Left renal cortex interstitium (tissue), 4 donors: ENCODE results near the gene SRBD1. TPM values are rescaled to one million over a fixed set of nuclear protein-coding genes. Genes with fewer than 3 reads are reported as not detected.

Experiments used
- DNase-seq, 4 donors: peaks; one replicate each; pipeline ENCODE4 v3.0.0-alpha.2; 2013; ENCODE audit warnings: low read depth in 4 of 4, low spot score in 2 of 4, missing footprints in 1 of 4
- polyA plus RNA-seq, 4 donors: library from polyadenylated mRNA; unstranded; fragments of 120-200 nt; gene quantifications; one replicate each; pipeline ENCODE4 v1.2.1, GENCODE V29; 2013; ENCODE audit not compliant: insufficient read length in 4 of 4

SRBD1 gene
- polyA plus RNA-seq, 4 donors = 21.2 to 25.9 (median 22.8) TPM

- no peak for DNase-seq
Observed at GRCh38 chr2:45602624-45603023, 8.4 kb downstream of the SRBD1 start.

- no peak for DNase-seq
Observed at GRCh38 chr2:45598545-45598944, 12.5 kb downstream of the SRBD1 start.

- no peak for DNase-seq
Observed at GRCh38 chr2:45596761-45597160, 14.3 kb downstream of the SRBD1 start.

GRCh38 chr2:45595721-45596435, 15.2 kb downstream of the SRBD1 start:
- DNase-seq = no peak

- DNase-seq = no peak
Observed at GRCh38 chr2:45591073-45591472, 20.0 kb downstream of the SRBD1 start.

- DNase-seq = no peak
Observed at GRCh38 chr2:45588158-45588829, 22.8 kb downstream of the SRBD1 start.

GRCh38 chr2:45586600-45586999, 24.5 kb downstream of the SRBD1 start:
- DNase-seq = no peak

GRCh38 chr2:45585267-45585861, 25.7 kb downstream of the SRBD1 start:
- peak in 1 of 4 donors; percentile 41 for DNase-seq

- DNase-seq = no peak
Observed at GRCh38 chr2:45583977-45584376, 27.1 kb downstream of the SRBD1 start.

- no peak for DNase-seq
Observed at GRCh38 chr2:45582522-45582921, 28.5 kb downstream of the SRBD1 start.

- DNase-seq = no peak
Observed at GRCh38 chr2:45578056-45578843, 32.8 kb downstream of the SRBD1 start.

GRCh38 chr2:45577441-45577840, 33.6 kb downstream of the SRBD1 start:
- no peak for DNase-seq

GRCh38 chr2:45575881-45576280, 35.2 kb downstream of the SRBD1 start:
- DNase-seq = no peak

- DNase-seq = no peak
Observed at GRCh38 chr2:45572979-45573378, 38.1 kb downstream of the SRBD1 start.

- DNase-seq = no peak
Observed at GRCh38 chr2:45571940-45572339, 39.1 kb downstream of the SRBD1 start.

- no peak for DNase-seq
Observed at GRCh38 chr2:45570671-45571334, 40.3 kb downstream of the SRBD1 start.

GRCh38 chr2:45568935-45569334, 42.1 kb downstream of the SRBD1 start:
- no peak for DNase-seq

- DNase-seq = no peak
Observed at GRCh38 chr2:45567974-45568789, 42.9 kb downstream of the SRBD1 start.

- DNase-seq = no peak
Observed at GRCh38 chr2:45567288-45567963, 43.6 kb downstream of the SRBD1 start.
